A549 (cell line): ENCODE data around the gene DGKD.

Experiments used
- CHD2 ChIP-seq: fragments of 150-350 bp; IDR thresholded peaks from 2 replicates; pipeline ENCODE4 v1.6.1; 2014; ENCODE audit warnings: low read length; ENCODE audit not compliant: partially characterized antibody
- SMC3 ChIP-seq: fragments of >200 bp; sonication (Bioruptor Twin); formaldehyde crosslinking; IDR thresholded peaks from 3 replicates; pipeline ENCODE4 v1.6.1; 2018; ENCODE audit warnings: inconsistent platforms

- TF ChIP-seq SMC3 (no peak), CHD2 (no peak)
Observed at GRCh38 chr2:233373316-233373715, 19.0 kb downstream of the DGKD start.
